ENCODE data around the gene MYL6B. TPM values are rescaled to one million over a fixed set of nuclear protein-coding genes. Genes with fewer than 3 reads are reported as not detected.

MYL6B gene
- total RNA-seq, 1 donor from 2014 or later, result 53.7 TPM

Other genes starting within 250 kb of the MYL6B start
- 25.1 TPM for gene PYM1, start 224.7 kb upstream of the MYL6B start, total RNA-seq
- gene DGKA, start 221.4 kb upstream of the MYL6B start, total RNA-seq, result 50.5 TPM
- gene PMEL, start 186.5 kb upstream of the MYL6B start, total RNA-seq, result 2.9 TPM
- gene CDK2, start 185.8 kb upstream of the MYL6B start, total RNA-seq, result 28.0 TPM
- 182 TPM for gene RAB5B, start 178.5 kb upstream of the MYL6B start, total RNA-seq
- 49.0 TPM for gene SUOX, start 155.3 kb upstream of the MYL6B start, total RNA-seq
- gene IKZF4, start 131.5 kb upstream of the MYL6B start, total RNA-seq, result 8.2 TPM
- gene RPS26, start 110.7 kb upstream of the MYL6B start, total RNA-seq, result 34.0 TPM
- gene ERBB3, start 72.4 kb upstream of the MYL6B start, total RNA-seq, result 228 TPM
- gene PA2G4, start 48.0 kb upstream of the MYL6B start, total RNA-seq, result 64.9 TPM
- gene RPL41, start 36.0 kb upstream of the MYL6B start, total RNA-seq, result 2,534 TPM
- gene ZC3H10, start 34.3 kb upstream of the MYL6B start, total RNA-seq, result 5.4 TPM
- 111 TPM for gene ESYT1, start 24.3 kb upstream of the MYL6B start, total RNA-seq
- 1,918 TPM for gene MYL6, start 5.8 kb downstream of the MYL6B start, total RNA-seq
- 115 TPM for gene SMARCC2, start 36.9 kb downstream of the MYL6B start, total RNA-seq
- gene RNF41, start 69.3 kb downstream of the MYL6B start, total RNA-seq, result 57.2 TPM
- gene NABP2, start 71.8 kb downstream of the MYL6B start, total RNA-seq, result 39.2 TPM
- 49.9 TPM for gene SLC39A5, start 77.5 kb downstream of the MYL6B start, total RNA-seq
- gene ANKRD52, start 105.8 kb downstream of the MYL6B start, total RNA-seq, result 64.6 TPM
- 10.7 TPM for gene COQ10A, start 114.4 kb downstream of the MYL6B start, total RNA-seq
- gene CS, start 147.7 kb downstream of the MYL6B start, total RNA-seq, result 156 TPM
- 140 TPM for gene CNPY2, start 163.4 kb downstream of the MYL6B start, total RNA-seq
- 114 TPM for gene PAN2, start 181.4 kb downstream of the MYL6B start, total RNA-seq
- 0.49 TPM for gene IL23A, start 186.3 kb downstream of the MYL6B start, total RNA-seq
- 125 TPM for gene STAT2, start 207.5 kb downstream of the MYL6B start, total RNA-seq
- gene APOF, start 210.3 kb downstream of the MYL6B start, total RNA-seq, result 0.20 TPM